HG03575 (cell line): ENCODE measurements around the gene ARHGEF28.

Experiments used
- ATAC-seq: cut with Tn5 transposase; IDR thresholded peaks from one replicate; pipeline ENCODE4 v1.9.1; 2021; ENCODE audit not compliant: unreplicated experiment, insufficient number of reproducible peaks, low FRiP score; ENCODE audit errors: extremely low read depth

Gene ARHGEF28

GRCh38 chr5:73751254-73751914, 125.4 kb downstream of the ARHGEF28 start:
- no peak for ATAC-seq

GRCh38 chr5:73754254-73754653, 128.3 kb downstream of the ARHGEF28 start:
- ATAC-seq = no peak

GRCh38 chr5:73757416-73757815, 131.4 kb downstream of the ARHGEF28 start:
- ATAC-seq = no peak

- no peak for ATAC-seq
These were observed 133.8 kb downstream of the ARHGEF28 start for GRCh38 chr5:73759771-73760170.

- ATAC-seq = no peak
These were observed 137.5 kb downstream of the ARHGEF28 start for GRCh38 chr5:73763300-73764032.

- ATAC-seq = no peak
These were observed 138.6 kb downstream of the ARHGEF28 start for GRCh38 chr5:73764586-73764985.

- ATAC-seq = no peak
These were observed 139.0 kb downstream of the ARHGEF28 start for GRCh38 chr5:73764996-73765395.

- ATAC-seq = no peak
These were observed 140.9 kb downstream of the ARHGEF28 start for GRCh38 chr5:73766902-73767301.

- no peak for ATAC-seq
These were observed 144.4 kb downstream of the ARHGEF28 start for GRCh38 chr5:73770172-73771025.

GRCh38 chr5:73774924-73775323, 148.9 kb downstream of the ARHGEF28 start:
- no peak for ATAC-seq

GRCh38 chr5:73776405-73776804, 150.4 kb downstream of the ARHGEF28 start:
- no peak for ATAC-seq

- ATAC-seq = no peak
These were observed 151.2 kb downstream of the ARHGEF28 start for GRCh38 chr5:73777192-73777591.

GRCh38 chr5:73780302-73781080, 154.5 kb downstream of the ARHGEF28 start:
- no peak for ATAC-seq

- no peak for ATAC-seq
These were observed 155.2 kb downstream of the ARHGEF28 start for GRCh38 chr5:73781107-73781768.

- no peak for ATAC-seq
These were observed 157.8 kb downstream of the ARHGEF28 start for GRCh38 chr5:73783828-73784227.

- no peak for ATAC-seq
These were observed 160.2 kb downstream of the ARHGEF28 start for GRCh38 chr5:73786043-73786831.

GRCh38 chr5:73789851-73790281, 163.9 kb downstream of the ARHGEF28 start:
- ATAC-seq = no peak

- no peak for ATAC-seq
These were observed 165.4 kb downstream of the ARHGEF28 start for GRCh38 chr5:73791389-73791788.
